DMS114 treated with DMSO at 0.1 percent for 48 hours (cell line): ENCODE data around the gene UBE4B.

Source experiments
- DNase-seq: peaks from one replicate; lab custom pipeline; 2025; ENCODE audit not compliant: unreplicated experiment; lab: John Stamatoyannopoulos, UW

The UBE4B gene

GRCh38 chr1:10033359-10033845 is 644 bp downstream of the UBE4B start:
- DNase-seq: peak; percentile 55

GRCh38 chr1:10042746-10043145 is 10.0 kb downstream of the UBE4B start:
- DNase-seq: no peak

- no peak for DNase-seq
Measured at GRCh38 chr1:10045480-10046355, 13.0 kb downstream of the UBE4B start.

- no peak for DNase-seq
Measured at GRCh38 chr1:10046356-10047085, 13.8 kb downstream of the UBE4B start.

GRCh38 chr1:10048601-10049000 is 15.8 kb downstream of the UBE4B start:
- no peak for DNase-seq

GRCh38 chr1:10050611-10051010 is 17.9 kb downstream of the UBE4B start:
- DNase-seq: no peak

- no peak for DNase-seq
Measured at GRCh38 chr1:10051656-10052055, 18.9 kb downstream of the UBE4B start.

- DNase-seq: no peak
Measured at GRCh38 chr1:10052347-10052746, 19.6 kb downstream of the UBE4B start.

GRCh38 chr1:10054465-10054864 is 21.7 kb downstream of the UBE4B start:
- DNase-seq: no peak

GRCh38 chr1:10056599-10056987 is 23.8 kb downstream of the UBE4B start:
- no peak for DNase-seq

- no peak for DNase-seq
Measured at GRCh38 chr1:10057343-10057742, 24.6 kb downstream of the UBE4B start.

GRCh38 chr1:10057796-10058195 is 25.0 kb downstream of the UBE4B start:
- no peak for DNase-seq

GRCh38 chr1:10059342-10059718 is 26.6 kb downstream of the UBE4B start:
- DNase-seq: no peak

GRCh38 chr1:10060311-10061100 is 27.7 kb downstream of the UBE4B start:
- no peak for DNase-seq

GRCh38 chr1:10061276-10061675 is 28.5 kb downstream of the UBE4B start:
- DNase-seq: no peak

GRCh38 chr1:10063878-10064277 is 31.1 kb downstream of the UBE4B start:
- DNase-seq: no peak

GRCh38 chr1:10064416-10065343 is 31.9 kb downstream of the UBE4B start:
- no peak for DNase-seq

- DNase-seq: no peak
Measured at GRCh38 chr1:10065344-10065685, 32.6 kb downstream of the UBE4B start.

GRCh38 chr1:10065760-10066159 is 33.0 kb downstream of the UBE4B start:
- DNase-seq: no peak

- no peak for DNase-seq
Measured at GRCh38 chr1:10068605-10069294, 36.0 kb downstream of the UBE4B start.
